Upper lobe of right lung (tissue), 1 donor: ENCODE data around the gene PEX16. TPM values are rescaled to one million over a fixed set of nuclear protein-coding genes. Genes with fewer than 3 reads are reported as not detected.

Source experiments
- ATAC-seq: fragments of 200-7000 bp; cut with Tn5 transposase; one replicate; pipeline ENCODE4 v1.9.1; 2020; ENCODE audit warnings: mild to moderate bottlenecking, moderate library complexity
- DNase-seq: peaks from one replicate; pipeline ENCODE4 v3.0.0-alpha.2; 2020
- H3K27ac ChIP-seq: fragments of 200-600 bp; one replicate; pipeline ENCODE4 v1.8.0; 2022
- H3K27me3 ChIP-seq: fragments of 200-600 bp; one replicate; pipeline ENCODE4 v1.8.0; 2022; ENCODE audit warnings: mild to moderate bottlenecking
- H3K36me3 ChIP-seq: fragments of 200-600 bp; one replicate; pipeline ENCODE4 v1.8.0; 2022
- H3K4me1 ChIP-seq: fragments of 200-600 bp; one replicate; pipeline ENCODE4 v1.8.0; 2022
- H3K4me3 ChIP-seq: fragments of 200-600 bp; one replicate; pipeline ENCODE4 v1.8.0; 2022; ENCODE audit warnings: mild to moderate bottlenecking
- H3K9me3 ChIP-seq: fragments of 200-600 bp; one replicate; pipeline ENCODE4 v1.8.0; 2022
- CTCF ChIP-seq: fragments of 200-600 bp; IDR thresholded peaks from one replicate; pipeline ENCODE4 v1.8.0; 2022; ENCODE audit warnings: antibody characterized with exemption
- intact Hi-C: fragments of 100-400 bp; cut with DNase I; formaldehyde crosslinking; loops from one replicate; pipeline ENCODE4 v1.11.0; 2022
- total RNA-seq: library from RNA; stranded (reverse); fragmentation: NEBNext Ultra II Directional; extraction: Animal tissue kit (Norgen Biotek cat#: 25700); gene quantifications from one replicate; pipeline ENCODE4 v1.2.1, GENCODE V29; 2021
- donor health status: DM: no; HTN: yes; CAD: no; lungs with severe emphysema.

The PEX16 gene
- total RNA-seq, 1 donor from 2014 or later, result 27.6 TPM

- DNase-seq, result no peak
- H3K27ac ChIP-seq, result no peak overlapping the region
- TF ChIP-seq CTCF, result no peak
- no peaks in the 10 kb centered on the region for H3K27me3 ChIP-seq
- ATAC-seq, result no peak
- H3K4me1 ChIP-seq, result peaks cover 18% of the 10 kb centered on the region
- H3K36me3 ChIP-seq, result peaks cover 94% of the 10 kb centered on the region
- H3K9me3 ChIP-seq, result no peaks in the 10 kb centered on the region
- intact Hi-C loops, result no loop called here
- H3K4me3 ChIP-seq, result no peak overlapping the region
These were observed 53.6 kb downstream of the PEX16 start for GRCh38 chr11:45864041-45864440.

DNA sequence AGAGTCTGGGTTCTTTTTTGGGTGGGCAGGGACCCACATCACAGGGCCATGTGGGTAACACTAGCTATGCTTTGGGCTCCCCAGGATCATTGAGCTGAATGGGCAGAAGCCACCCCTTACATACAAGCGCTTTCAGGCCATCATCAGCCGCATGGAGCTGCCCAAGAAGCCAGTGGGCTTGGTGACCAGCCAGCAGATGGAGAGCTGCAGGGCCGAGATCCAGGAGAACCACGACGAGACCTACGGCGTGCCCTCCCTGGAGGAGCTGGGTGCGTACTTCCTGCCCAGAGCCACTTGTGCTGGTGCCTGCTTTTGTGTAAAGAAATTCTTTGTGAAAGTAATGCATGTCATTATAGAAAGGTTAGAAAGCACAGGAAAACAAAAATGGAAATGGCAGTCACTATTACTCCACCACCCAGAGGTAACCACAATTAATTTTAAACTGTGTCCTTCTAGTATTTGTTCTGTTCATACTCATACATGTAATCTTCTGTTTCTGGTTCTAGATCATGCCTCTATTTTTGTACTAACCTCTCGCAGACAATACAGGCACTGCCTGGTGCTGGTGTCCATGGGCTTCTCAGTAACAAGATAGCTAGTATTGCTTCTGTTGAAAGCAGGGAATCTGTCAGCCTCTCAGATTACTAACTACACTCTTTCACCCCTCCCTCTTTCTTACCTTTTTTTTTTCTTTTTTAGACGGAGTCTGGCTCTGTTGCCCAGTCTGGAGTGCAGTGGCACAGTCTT lies 56.7 kb downstream of the PEX16 start:
- no peak for TF ChIP-seq CTCF
- H3K27me3 ChIP-seq, result no peaks in the 10 kb centered on the region
- intact Hi-C loops, result no loop called here
- peaks cover 48% of the 10 kb centered on the region for H3K4me1 ChIP-seq
- peak overlapping the region; percentile 82 for H3K27ac ChIP-seq
- DNase-seq (no peak), ATAC-seq (no peak)
- H3K9me3 ChIP-seq, result no peaks in the 10 kb centered on the region
- peaks cover 83% of the 10 kb centered on the region for H3K36me3 ChIP-seq
- H3K4me3 ChIP-seq, result no peak overlapping the region

- H3K4me1 ChIP-seq, result peaks cover 54% of the 10 kb centered on the region
- no peak for DNase-seq
- intact Hi-C loops, result no loop called here
These were observed 57.3 kb downstream of the PEX16 start for GRCh38 chr11:45860348-45860747.

More at GRCh38 chr11:45860348-45860747, 57.3 kb downstream of the PEX16 start:
- Histone ChIP-seq H3K9me3 (no peaks in the 10 kb centered on the region), H3K36me3 (peaks cover 83% of the 10 kb centered on the region), H3K27me3 (no peaks in the 10 kb centered on the region), H3K27ac (peak overlapping the region; percentile 82), H3K4me3 (no peak overlapping the region)
- TF ChIP-seq CTCF, result no peak
- ATAC-seq, result no peak

Other genes starting within 250 kb of the PEX16 start
- gene SLC35C1, start 112.7 kb downstream of the PEX16 start, total RNA-seq, result 25.1 TPM
- gene CRY2, start 70.4 kb downstream of the PEX16 start, total RNA-seq, result 54.2 TPM
- gene MAPK8IP1, start 32.2 kb downstream of the PEX16 start, total RNA-seq, result 6.4 TPM
- gene FREY1, start 10.6 kb downstream of the PEX16 start, total RNA-seq, result 0.75 TPM
- 6.0 TPM for gene LARGE2, start 4.8 kb upstream of the PEX16 start, total RNA-seq
- 45.4 TPM for gene PHF21A, start 203.6 kb upstream of the PEX16 start, total RNA-seq